ENCODE results near the gene TNFRSF12A.

The TNFRSF12A gene

DNA sequence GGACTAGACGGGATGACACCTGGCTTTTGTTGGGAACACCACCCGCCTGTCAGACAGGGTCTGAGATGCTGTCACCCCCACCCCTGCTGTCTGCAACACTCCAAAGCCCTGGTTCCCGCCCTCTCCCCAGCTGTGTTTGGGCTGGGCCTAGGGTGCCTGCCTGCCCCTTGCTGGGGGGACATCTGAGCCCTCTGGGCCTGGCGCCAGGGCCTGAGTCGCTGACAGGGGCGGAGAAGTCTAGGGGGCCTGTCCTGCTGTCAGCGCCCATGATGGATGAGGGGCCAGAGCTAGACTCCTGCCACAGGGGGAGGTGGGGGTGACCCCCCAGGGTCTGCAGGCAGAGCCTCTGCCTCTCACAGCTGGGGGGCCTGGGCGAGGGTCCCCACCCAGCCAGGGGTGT, 32.3 kb upstream of the TNFRSF12A start:
- Histone ChIP-seq H3K9ac (ENCODE audit: low read depth, low read length) (no peak overlapping the region), H3K4me1 (ENCODE audit: control insufficient read depth, insufficient read depth, low read length) (peaks cover 12% of the 10 kb centered on the region), H3K36me3 (ENCODE audit: control insufficient read depth, insufficient read depth, low read length) (no peaks in the 10 kb centered on the region), H3K9me3 (ENCODE audit: control insufficient read depth, insufficient read depth, low read length) (no peaks in the 10 kb centered on the region), H3K4me3 (ENCODE audit: low read depth, low read length) (no peak overlapping the region), H3K27me3 (ENCODE audit: control insufficient read depth, insufficient read depth, low read length) (no peaks in the 10 kb centered on the region)

GRCh38 chr16:2988590-2989099, 31.5 kb upstream of the TNFRSF12A start:
- Histone ChIP-seq H3K4me3 (ENCODE audit: low read depth, low read length) (no peak overlapping the region), H3K4me1 (ENCODE audit: control insufficient read depth, insufficient read depth, low read length) (peaks cover 9% of the 10 kb centered on the region), H3K27me3 (ENCODE audit: control insufficient read depth, insufficient read depth, low read length) (no peaks in the 10 kb centered on the region), H3K9me3 (ENCODE audit: control insufficient read depth, insufficient read depth, low read length) (no peaks in the 10 kb centered on the region), H3K36me3 (ENCODE audit: control insufficient read depth, insufficient read depth, low read length) (no peaks in the 10 kb centered on the region), H3K9ac (ENCODE audit: low read depth, low read length) (no peak overlapping the region)

DNA sequence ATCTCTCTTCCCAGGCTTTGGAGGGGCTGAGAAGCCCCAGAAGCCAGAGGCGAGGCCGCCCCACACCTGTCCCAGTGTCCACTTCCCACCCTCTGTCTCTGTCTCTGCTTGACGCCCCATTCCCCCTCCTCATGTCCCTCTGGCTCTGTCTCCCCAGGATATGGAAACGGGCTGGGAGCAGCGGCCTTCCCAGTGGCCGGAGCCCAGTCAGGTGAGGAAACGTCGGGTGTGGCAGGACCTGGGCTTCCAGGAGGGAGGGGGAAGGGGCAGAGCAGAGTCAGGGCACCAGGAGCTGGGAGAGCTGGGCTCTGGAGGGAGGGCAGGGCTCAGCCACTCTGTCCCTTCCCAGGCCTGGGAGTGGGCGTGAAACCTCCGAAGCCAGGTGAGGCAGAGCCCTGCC, 29.3 kb upstream of the TNFRSF12A start:
- Histone ChIP-seq H3K4me1 (ENCODE audit: control insufficient read depth, insufficient read depth, low read length) (peaks cover 7% of the 10 kb centered on the region), H3K9ac (ENCODE audit: low read depth, low read length) (no peak overlapping the region), H3K27me3 (ENCODE audit: control insufficient read depth, insufficient read depth, low read length) (no peaks in the 10 kb centered on the region), H3K4me3 (ENCODE audit: low read depth, low read length) (no peak overlapping the region), H3K36me3 (ENCODE audit: control insufficient read depth, insufficient read depth, low read length) (no peaks in the 10 kb centered on the region), H3K9me3 (ENCODE audit: control insufficient read depth, insufficient read depth, low read length) (no peaks in the 10 kb centered on the region)

DNA sequence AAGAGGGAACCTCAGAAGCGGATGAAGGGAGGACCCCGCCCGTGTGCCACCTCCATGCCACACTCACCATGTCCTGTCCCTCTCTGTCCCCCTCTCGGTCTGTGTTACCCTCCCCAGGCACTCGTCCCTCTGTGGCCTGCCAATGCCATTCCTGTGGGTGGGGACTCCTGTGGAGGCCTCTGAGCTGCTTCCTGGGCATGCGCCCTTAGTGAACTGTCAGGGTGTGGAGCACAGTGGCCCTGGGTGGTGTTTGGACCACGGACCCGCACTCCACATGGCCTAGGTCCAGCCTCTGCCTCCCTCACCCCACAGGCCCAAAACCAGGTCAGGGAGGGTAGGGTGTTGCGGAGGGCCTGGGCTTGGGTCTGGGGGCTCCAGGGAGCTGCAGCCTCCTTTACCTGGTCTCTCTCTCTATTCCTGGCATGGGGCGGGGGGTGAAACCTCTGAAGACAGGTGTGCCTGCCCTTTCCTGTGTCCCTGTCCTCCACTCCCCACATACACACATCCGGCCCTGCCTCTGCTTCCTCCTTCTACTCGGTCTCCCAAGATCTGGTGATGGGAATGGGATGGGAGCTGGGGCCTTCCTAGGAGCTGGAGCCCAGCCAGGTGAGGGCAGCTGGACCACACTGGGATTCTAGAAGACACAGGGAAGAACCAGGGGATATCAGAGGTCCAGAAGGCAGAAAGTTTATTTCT, 28.5 kb upstream of the TNFRSF12A start:
- Histone ChIP-seq H3K27me3 (ENCODE audit: control insufficient read depth, insufficient read depth, low read length) (no peaks in the 10 kb centered on the region), H3K9me3 (ENCODE audit: control insufficient read depth, insufficient read depth, low read length) (no peaks in the 10 kb centered on the region), H3K4me1 (ENCODE audit: control insufficient read depth, insufficient read depth, low read length) (peaks cover 7% of the 10 kb centered on the region), H3K4me3 (ENCODE audit: low read depth, low read length) (no peak overlapping the region), H3K9ac (ENCODE audit: low read depth, low read length) (no peak overlapping the region), H3K36me3 (ENCODE audit: control insufficient read depth, insufficient read depth, low read length) (no peaks in the 10 kb centered on the region)

GRCh38 chr16:2992383-2993081, 27.6 kb upstream of the TNFRSF12A start:
- H3K9ac ChIP-seq (ENCODE audit: low read depth, low read length), result no peak overlapping the region
- no peaks in the 10 kb centered on the region for H3K27me3 ChIP-seq (ENCODE audit: control insufficient read depth, insufficient read depth, low read length)
- no peaks in the 10 kb centered on the region for H3K9me3 ChIP-seq (ENCODE audit: control insufficient read depth, insufficient read depth, low read length)
- no peak overlapping the region for H3K4me3 ChIP-seq (ENCODE audit: low read depth, low read length)
- peaks cover 7% of the 10 kb centered on the region for H3K4me1 ChIP-seq (ENCODE audit: control insufficient read depth, insufficient read depth, low read length)
- H3K36me3 ChIP-seq (ENCODE audit: control insufficient read depth, insufficient read depth, low read length), result no peaks in the 10 kb centered on the region

DNA sequence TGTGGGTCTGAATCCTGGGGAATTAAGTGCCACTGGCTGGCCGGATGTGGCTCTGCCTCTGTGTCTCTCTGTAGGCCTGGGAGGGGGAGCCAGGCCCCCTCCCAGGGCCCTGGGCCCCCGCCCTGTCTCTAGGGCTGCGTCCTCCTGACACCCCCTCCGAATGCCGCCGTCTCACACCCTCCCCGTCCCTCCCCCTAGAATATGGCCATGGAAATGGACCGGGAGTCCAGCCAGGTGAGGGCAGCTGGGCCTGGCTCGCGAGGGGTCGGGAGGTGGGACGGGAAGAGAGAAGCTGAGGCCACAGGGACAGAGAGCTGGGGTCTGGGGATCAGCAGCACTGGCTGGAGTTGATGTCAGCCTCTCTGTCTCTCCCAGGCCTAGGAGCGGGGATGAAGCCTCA, 23.9 kb upstream of the TNFRSF12A start:
- Histone ChIP-seq H3K27me3 (ENCODE audit: control insufficient read depth, insufficient read depth, low read length) (no peaks in the 10 kb centered on the region), H3K4me1 (ENCODE audit: control insufficient read depth, insufficient read depth, low read length) (peaks cover 3% of the 10 kb centered on the region), H3K36me3 (ENCODE audit: control insufficient read depth, insufficient read depth, low read length) (no peaks in the 10 kb centered on the region), H3K9me3 (ENCODE audit: control insufficient read depth, insufficient read depth, low read length) (no peaks in the 10 kb centered on the region), H3K9ac (ENCODE audit: low read depth, low read length) (no peak overlapping the region), H3K4me3 (ENCODE audit: low read depth, low read length) (no peak overlapping the region)

GRCh38 chr16:2999929-3000328, 20.2 kb upstream of the TNFRSF12A start:
- H3K36me3 ChIP-seq (ENCODE audit: control insufficient read depth, insufficient read depth, low read length), result no peaks in the 10 kb centered on the region
- no peak overlapping the region for H3K4me3 ChIP-seq (ENCODE audit: low read depth, low read length)
- no peaks in the 10 kb centered on the region for H3K9me3 ChIP-seq (ENCODE audit: control insufficient read depth, insufficient read depth, low read length)
- no peak overlapping the region for H3K9ac ChIP-seq (ENCODE audit: low read depth, low read length)
- peaks cover 3% of the 10 kb centered on the region for H3K4me1 ChIP-seq (ENCODE audit: control insufficient read depth, insufficient read depth, low read length)
- no peaks in the 10 kb centered on the region for H3K27me3 ChIP-seq (ENCODE audit: control insufficient read depth, insufficient read depth, low read length)

GRCh38 chr16:3000540-3000939, 19.6 kb upstream of the TNFRSF12A start:
- Histone ChIP-seq H3K4me3 (ENCODE audit: low read depth, low read length) (no peak overlapping the region), H3K36me3 (ENCODE audit: control insufficient read depth, insufficient read depth, low read length) (no peaks in the 10 kb centered on the region), H3K27me3 (ENCODE audit: control insufficient read depth, insufficient read depth, low read length) (no peaks in the 10 kb centered on the region), H3K9me3 (ENCODE audit: control insufficient read depth, insufficient read depth, low read length) (no peaks in the 10 kb centered on the region), H3K4me1 (ENCODE audit: control insufficient read depth, insufficient read depth, low read length) (peaks cover 3% of the 10 kb centered on the region), H3K9ac (ENCODE audit: low read depth, low read length) (no peak overlapping the region)

DNA sequence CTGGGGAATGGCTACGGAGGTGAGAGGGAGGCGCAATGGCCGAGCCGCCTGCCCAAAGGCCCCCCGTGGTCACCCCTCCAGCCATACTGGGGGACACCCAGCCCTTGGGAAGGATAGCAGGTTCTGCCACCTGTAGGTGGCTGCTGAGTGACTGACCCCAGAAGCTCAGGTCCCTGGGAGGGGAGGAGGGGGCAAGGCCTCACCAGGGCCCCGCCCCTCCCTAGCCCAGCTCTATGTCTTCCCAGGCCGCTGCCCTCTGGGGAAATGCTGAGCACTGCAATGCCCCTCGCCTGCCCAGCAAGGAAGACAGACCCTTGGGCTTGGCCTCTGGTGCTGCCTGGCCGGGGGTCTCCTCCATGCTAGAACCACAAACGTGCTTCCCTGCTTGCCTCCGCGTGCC, 18.9 kb upstream of the TNFRSF12A start:
- Histone ChIP-seq H3K36me3 (ENCODE audit: control insufficient read depth, insufficient read depth, low read length) (no peaks in the 10 kb centered on the region), H3K9ac (ENCODE audit: low read depth, low read length) (no peak overlapping the region), H3K4me1 (ENCODE audit: control insufficient read depth, insufficient read depth, low read length) (peaks cover 5% of the 10 kb centered on the region)

GRCh38 chr16:3003582-3004270, 16.4 kb upstream of the TNFRSF12A start:
- no peak overlapping the region for H3K4me3 ChIP-seq (ENCODE audit: low read depth, low read length)
- H3K9ac ChIP-seq (ENCODE audit: low read depth, low read length), result no peak overlapping the region
- no peaks in the 10 kb centered on the region for H3K36me3 ChIP-seq (ENCODE audit: control insufficient read depth, insufficient read depth, low read length)
- H3K27me3 ChIP-seq (ENCODE audit: control insufficient read depth, insufficient read depth, low read length), result no peaks in the 10 kb centered on the region
- peaks cover 23% of the 10 kb centered on the region for H3K4me1 ChIP-seq (ENCODE audit: control insufficient read depth, insufficient read depth, low read length)
- no peaks in the 10 kb centered on the region for H3K9me3 ChIP-seq (ENCODE audit: control insufficient read depth, insufficient read depth, low read length)

More for the DNA sequence above, 18.9 kb upstream of the TNFRSF12A start:
- Histone ChIP-seq H3K4me3 (ENCODE audit: low read depth, low read length) (no peak overlapping the region), H3K27me3 (ENCODE audit: control insufficient read depth, insufficient read depth, low read length) (no peaks in the 10 kb centered on the region), H3K9me3 (ENCODE audit: control insufficient read depth, insufficient read depth, low read length) (no peaks in the 10 kb centered on the region)

DNA sequence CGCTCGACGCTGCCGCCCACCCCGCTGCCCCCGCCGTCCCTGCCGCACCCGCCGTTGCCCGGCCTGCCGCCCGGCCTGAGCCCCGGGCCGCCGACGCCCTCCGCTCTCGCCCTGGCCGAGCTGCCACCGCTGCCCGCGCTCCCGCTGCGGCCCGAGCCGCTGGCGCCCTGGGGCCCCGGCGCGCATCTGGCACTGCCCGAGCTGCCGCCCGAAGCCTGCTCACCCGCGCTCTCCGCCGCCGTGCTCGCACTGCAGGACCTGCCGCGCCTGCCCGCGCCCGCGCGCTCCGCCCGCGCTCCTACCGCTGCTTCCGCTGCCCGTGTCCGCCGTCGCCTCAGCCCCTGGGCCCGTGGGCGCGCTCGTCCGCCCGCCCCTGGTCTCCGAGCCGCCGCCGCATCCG, 15.8 kb upstream of the TNFRSF12A start:
- H3K27me3 ChIP-seq (ENCODE audit: control insufficient read depth, insufficient read depth, low read length), result no peaks in the 10 kb centered on the region
- H3K9ac ChIP-seq (ENCODE audit: low read depth, low read length), result no peak overlapping the region
- H3K9me3 ChIP-seq (ENCODE audit: control insufficient read depth, insufficient read depth, low read length), result no peaks in the 10 kb centered on the region
- no peaks in the 10 kb centered on the region for H3K36me3 ChIP-seq (ENCODE audit: control insufficient read depth, insufficient read depth, low read length)
- H3K4me3 ChIP-seq (ENCODE audit: low read depth, low read length), result no peak overlapping the region
- peaks cover 21% of the 10 kb centered on the region for H3K4me1 ChIP-seq (ENCODE audit: control insufficient read depth, insufficient read depth, low read length)
